GM10847 (cell line): Measurements from ENCODE around the gene BTG4.

ENCODE experiments used
- POLR2A ChIP-seq: IDR thresholded peaks from 2 replicates; pipeline ENCODE4 v1.6.1; 2011; ENCODE audit not compliant: insufficient read length; ENCODE audit errors: extremely low read depth

BTG4 gene

DNA sequence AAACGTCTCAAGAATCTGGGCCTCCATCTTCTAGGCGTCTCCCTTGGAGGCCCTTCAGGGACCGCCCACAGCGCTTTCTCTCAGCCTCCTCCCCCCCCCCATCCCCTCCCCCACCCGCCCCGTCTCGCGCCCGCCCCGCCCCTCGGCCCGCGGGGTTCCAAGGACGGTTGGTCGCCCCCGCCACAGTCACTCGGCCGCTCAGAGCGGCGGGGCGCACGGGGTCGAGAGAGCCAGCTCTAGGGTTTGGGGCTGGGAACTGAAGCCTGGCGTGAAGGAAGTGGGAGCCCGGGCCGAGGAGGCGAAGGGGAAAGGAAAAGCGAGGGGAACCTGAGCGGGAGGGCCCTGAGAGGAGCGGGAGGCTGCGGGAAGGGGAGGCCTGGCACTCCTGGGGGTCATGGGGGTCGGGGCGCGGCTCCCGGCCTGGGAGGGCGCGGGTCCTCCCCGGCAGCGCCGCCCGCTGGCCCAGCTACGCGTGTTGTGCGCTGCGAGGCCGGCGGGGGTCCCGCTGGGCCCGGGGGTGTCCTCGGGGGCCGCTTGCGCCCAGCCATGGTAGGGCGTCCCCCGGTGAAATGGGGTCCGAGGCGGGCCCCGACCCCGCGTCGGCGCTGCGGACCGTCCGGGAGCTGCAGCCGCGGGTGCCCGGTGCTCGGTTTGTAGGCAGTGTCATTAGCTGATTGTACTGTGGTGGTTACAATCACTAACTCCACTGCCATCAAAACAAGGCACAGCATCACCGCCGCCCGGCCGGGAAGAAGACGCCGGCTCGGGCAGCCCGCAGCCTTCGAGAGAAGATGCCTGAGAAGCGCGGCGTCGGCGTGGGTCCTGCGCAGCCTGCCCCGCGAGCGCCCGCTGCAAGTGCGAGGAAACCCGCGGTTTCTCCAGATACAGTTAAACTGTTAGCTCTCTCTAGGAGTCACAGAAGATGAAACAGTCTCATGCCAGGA lies at the start of gene BTG4:
TSS of gene BTG4 (minus strand) at position 91 of the 944 bp plus-strand sequence. CDS start 13,610 bp downstream, outside the sequence.
- no peak for TF ChIP-seq POLR2A

- no peak for TF ChIP-seq POLR2A
These were observed 49.7 kb upstream of the BTG4 start for GRCh38 chr11:111561791-111562325.

GRCh38 chr11:111561306-111561705 lies 49.1 kb upstream of the BTG4 start:
- TF ChIP-seq POLR2A, result no peak

- TF ChIP-seq POLR2A, result no peak
These were observed 48.6 kb upstream of the BTG4 start for GRCh38 chr11:111560800-111561199.

GRCh38 chr11:111559800-111560464 lies 47.7 kb upstream of the BTG4 start:
- TF ChIP-seq POLR2A, result no peak

DNA sequence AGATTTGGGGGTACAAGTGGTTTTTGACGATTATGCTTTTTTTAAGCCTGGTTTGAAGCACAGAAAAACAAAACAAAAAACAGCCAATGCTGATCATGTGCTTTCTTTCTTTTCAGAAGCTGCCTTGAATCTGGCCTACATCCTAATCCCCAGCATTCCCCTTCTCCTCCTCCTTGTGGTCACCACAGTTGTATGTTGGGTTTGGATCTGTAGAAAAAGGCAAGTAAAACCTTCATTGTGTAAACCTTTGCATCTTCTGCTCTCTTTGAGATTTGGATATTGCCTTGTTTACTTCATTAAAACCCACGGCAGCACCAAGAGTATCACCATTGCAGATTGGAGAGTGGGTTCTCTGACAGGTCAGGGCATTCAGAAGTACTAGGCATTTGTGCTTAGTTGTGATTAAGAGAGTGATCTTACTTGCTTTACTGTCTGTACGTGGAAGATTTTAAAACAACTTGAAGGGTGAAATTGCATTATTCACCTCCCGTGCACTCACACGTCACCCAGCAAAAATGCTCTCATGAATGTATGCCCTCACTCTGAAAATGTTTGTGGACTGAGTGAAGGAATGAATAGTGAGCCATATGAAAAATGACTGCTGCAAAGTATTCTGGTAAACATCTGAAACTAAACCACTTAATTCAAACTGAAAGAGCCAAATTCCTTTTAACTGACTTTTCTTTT lies 45.4 kb upstream of the BTG4 start:
- no peak for TF ChIP-seq POLR2A

DNA sequence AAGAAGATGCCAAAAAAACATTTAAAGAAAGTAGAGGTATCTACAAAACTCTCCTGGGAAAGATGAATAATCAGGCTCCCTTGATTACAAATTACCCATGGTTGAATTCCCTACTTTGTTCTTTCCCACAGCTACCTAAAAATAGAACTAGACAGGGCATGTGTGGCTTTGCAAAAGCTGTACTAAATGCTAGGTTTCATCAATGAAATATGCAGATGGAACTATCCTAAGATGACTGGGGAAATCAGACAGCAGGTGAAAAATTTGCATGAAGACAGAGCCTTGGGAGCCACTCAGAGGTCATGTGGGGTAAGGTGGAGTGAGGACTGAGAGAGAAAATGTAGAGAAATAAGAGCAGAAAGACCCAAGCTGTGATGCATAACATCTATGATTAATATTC lies 43.1 kb upstream of the BTG4 start:
- no peak for TF ChIP-seq POLR2A

- no peak for TF ChIP-seq POLR2A
These were observed 42.3 kb upstream of the BTG4 start for GRCh38 chr11:111554532-111554931.

DNA sequence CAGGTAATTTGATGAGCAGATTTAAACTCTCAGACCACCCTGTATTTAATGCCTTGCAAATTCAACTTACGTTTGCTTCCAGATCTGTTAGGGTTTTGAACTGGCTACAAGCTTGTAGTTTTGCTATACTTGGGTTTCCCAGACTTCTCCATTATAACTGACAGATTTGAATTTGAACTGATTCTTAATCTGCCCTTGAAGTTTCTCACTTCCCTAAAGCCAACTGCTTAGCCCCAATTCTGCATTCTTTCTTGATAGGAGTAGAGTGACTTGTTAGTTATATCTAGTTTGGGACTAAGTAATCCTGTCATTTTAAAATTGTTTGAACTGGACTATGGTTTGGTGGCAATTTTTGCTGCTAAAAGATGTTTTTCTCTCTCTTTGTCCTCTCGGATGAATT lies 38.1 kb upstream of the BTG4 start:
- TF ChIP-seq POLR2A, result no peak

DNA sequence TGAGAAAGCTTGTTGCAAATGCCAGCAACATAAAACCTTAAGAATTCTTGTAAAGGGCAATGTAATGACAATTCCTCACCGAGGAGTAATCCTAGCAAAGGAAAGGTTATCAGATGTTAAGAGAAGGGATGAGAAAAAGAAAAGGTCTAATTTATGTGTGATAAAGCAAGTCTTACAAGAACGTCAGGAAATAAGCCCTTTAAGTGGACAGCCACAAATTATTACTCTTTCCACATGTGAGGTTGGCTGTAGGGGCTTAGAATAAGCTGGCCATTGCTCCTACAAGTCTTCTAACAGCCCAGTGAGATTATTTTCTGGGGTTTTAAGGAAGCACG lies 37.6 kb upstream of the BTG4 start:
- no peak for TF ChIP-seq POLR2A

- no peak for TF ChIP-seq POLR2A
These were observed 37.1 kb upstream of the BTG4 start for GRCh38 chr11:111549196-111549868.

GRCh38 chr11:111548525-111548924 lies 36.3 kb upstream of the BTG4 start:
- TF ChIP-seq POLR2A, result no peak

GRCh38 chr11:111542606-111543275 lies 30.6 kb upstream of the BTG4 start:
- TF ChIP-seq POLR2A, result no peak

DNA sequence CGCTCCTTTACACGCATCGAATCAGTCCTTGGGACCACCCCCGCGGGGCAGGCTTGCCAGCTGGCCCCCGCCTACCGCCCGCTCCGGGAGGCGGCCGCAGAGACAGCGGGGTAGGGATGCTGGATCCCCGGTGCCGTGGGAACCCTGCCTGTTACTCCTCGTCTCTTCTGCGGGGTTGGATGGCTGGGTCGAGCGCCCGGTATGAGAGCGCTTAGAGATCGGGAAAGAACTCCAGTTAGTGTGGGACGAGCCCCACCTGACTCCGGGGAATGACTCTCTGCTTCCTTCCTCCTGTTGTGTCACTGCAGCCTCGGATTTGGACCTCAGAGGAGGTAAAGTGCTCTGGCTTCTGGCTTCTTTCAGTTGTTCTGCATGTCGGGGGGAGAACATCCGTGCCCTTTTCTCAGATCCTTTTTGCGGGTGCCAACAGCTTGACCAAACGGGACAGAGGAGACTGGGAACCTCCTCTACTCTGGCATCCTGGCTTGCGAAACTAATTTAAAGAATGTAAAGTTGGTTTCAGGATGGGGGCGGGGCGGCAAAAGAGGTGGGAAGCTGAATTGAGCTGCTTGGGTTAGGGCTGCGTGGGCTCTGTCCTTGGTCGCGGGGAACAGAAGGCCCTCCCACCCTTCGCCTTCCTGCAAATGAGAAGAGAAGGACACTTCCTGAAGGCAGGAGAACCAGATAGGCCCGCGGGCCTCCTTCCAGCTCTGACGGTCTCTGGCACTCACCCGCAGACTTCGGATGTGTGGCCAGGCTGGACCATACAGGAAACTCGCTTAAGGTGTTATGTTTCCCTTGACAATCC lies 29.3 kb upstream of the BTG4 start:
- no peak for TF ChIP-seq POLR2A
